ENCODE measurements around the gene YBX1. TPM values are rescaled to one million over a fixed set of nuclear protein-coding genes. Genes with fewer than 3 reads are reported as not detected.
"Not testable (repeated sequence)": the region's sequence is repeated elsewhere in the genome, so short reads cannot be mapped to it uniquely, and the experiment has no call there.

Gene YBX1
- total RNA-seq, 1 donor from 2014 or later, result 538 TPM

- Mint-ChIP-seq H3K9me3 (ENCODE audit: unreplicated experiment) (no peaks in the 10 kb centered on the region), H3K27me3 (ENCODE audit: unreplicated experiment) (no peaks in the 10 kb centered on the region), H3K36me3 (ENCODE audit: unreplicated experiment) (peaks cover 42% of the 10 kb centered on the region), H3K27ac (ENCODE audit: unreplicated experiment) (peak overlapping the region; percentile 3), H3K4me3 (ENCODE audit: unreplicated experiment) (no peak overlapping the region), H3K4me1 (ENCODE audit: unreplicated experiment) (peaks cover 37% of the 10 kb centered on the region)
- no peak for DNase-seq (ENCODE audit: extremely low spot score, unreplicated experiment)
- TF ChIP-seq, protein P1, sequence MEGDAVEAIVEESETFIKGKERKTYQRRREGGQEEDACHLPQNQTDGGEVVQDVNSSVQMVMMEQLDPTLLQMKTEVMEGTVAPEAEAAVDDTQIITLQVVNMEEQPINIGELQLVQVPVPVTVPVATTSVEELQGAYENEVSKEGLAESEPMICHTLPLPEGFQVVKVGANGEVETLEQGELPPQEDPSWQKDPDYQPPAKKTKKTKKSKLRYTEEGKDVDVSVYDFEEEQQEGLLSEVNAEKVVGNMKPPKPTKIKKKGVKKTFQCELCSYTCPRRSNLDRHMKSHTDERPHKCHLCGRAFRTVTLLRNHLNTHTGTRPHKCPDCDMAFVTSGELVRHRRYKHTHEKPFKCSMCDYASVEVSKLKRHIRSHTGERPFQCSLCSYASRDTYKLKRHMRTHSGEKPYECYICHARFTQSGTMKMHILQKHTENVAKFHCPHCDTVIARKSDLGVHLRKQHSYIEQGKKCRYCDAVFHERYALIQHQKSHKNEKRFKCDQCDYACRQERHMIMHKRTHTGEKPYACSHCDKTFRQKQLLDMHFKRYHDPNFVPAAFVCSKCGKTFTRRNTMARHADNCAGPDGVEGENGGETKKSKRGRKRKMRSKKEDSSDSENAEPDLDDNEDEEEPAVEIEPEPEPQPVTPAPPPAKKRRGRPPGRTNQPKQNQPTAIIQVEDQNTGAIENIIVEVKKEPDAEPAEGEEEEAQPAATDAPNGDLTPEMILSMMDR (IDR thresholded peaks at IDR 0.05), result no peak
These were observed 10.7 kb downstream of the YBX1 start for GRCh38 chr1:42692911-42693310.

DNA sequence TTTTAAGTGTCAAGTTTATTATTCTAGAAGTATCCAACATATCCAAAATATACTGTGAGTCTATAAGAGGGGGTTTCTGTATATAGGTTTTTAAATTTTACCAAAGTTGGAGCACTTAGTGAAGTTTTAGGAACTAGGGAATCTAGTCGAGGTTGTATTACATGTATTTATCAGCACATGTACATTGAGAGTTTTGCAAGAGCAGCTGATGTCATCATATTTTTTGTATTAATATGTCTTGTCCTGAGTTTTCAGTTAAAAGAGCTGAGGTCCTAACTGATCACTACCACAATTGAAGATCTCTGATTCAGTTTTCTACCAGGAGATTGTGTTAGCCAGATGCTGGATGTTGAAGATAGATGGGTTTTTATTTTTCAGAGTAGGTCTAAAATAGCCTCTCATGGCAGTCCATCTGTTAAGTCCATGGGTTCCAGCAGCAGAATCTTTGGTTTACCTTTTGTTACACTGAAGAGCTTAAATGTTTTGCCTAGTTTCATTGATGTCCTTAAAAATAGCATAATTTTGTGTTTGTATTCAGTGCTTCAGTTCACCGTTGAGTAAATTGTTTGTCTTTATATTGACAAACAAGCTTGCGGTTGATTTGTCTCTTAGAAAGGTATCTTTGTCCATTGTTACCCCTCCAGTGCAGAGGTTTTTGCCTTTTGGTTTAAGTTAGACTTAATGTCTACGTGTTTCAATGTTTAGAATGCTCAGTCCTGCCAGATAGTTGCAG is 16.0 kb downstream of the YBX1 start:
- H3K4me1 Mint-ChIP-seq (ENCODE audit: unreplicated experiment), result peaks cover 2% of the 10 kb centered on the region
- TF ChIP-seq, protein P1 (IDR thresholded peaks at IDR 0.05), result no peak
- DNase-seq (ENCODE audit: extremely low spot score, unreplicated experiment), result no peak
- H3K36me3 Mint-ChIP-seq (ENCODE audit: unreplicated experiment), result peaks cover 70% of the 10 kb centered on the region
- H3K4me3 Mint-ChIP-seq (ENCODE audit: unreplicated experiment), result no peak overlapping the region
- H3K9me3 Mint-ChIP-seq (ENCODE audit: unreplicated experiment), result no peaks in the 10 kb centered on the region
- H3K27ac Mint-ChIP-seq (ENCODE audit: unreplicated experiment), result no peak overlapping the region
- no peaks in the 10 kb centered on the region for H3K27me3 Mint-ChIP-seq (ENCODE audit: unreplicated experiment)

DNA sequence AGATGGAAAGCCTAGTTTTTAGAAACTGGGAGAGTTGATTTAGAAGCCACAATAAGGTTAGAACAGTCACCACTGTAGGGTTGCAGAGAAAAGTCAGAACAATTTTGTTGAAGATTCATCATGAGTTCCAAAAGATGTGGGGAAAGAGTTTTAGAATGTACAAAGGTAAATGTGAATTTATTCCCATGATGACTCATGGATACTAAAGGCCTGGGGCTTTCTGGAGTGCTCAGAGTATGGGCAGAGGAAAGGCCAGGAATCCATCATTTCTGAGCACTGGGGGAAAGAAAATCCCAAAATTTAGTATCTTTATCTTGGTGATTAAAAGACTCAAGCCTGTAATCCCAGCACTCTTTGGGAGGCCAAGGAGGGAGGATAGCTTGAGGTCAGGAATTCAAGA is 17.8 kb downstream of the YBX1 start:
- H3K27ac Mint-ChIP-seq (ENCODE audit: unreplicated experiment), result no peak overlapping the region
- DNase-seq (ENCODE audit: extremely low spot score, unreplicated experiment), result no peak
- no peaks in the 10 kb centered on the region for H3K9me3 Mint-ChIP-seq (ENCODE audit: unreplicated experiment)
- no peaks in the 10 kb centered on the region for H3K4me1 Mint-ChIP-seq (ENCODE audit: unreplicated experiment)
- H3K36me3 Mint-ChIP-seq (ENCODE audit: unreplicated experiment), result peaks cover 75% of the 10 kb centered on the region
- H3K27me3 Mint-ChIP-seq (ENCODE audit: unreplicated experiment), result no peaks in the 10 kb centered on the region
- H3K4me3 Mint-ChIP-seq (ENCODE audit: unreplicated experiment), result no peak overlapping the region
- TF ChIP-seq, protein P1 (IDR thresholded peaks at IDR 0.05), result no peak

- no peaks in the 10 kb centered on the region for H3K4me1 Mint-ChIP-seq (ENCODE audit: unreplicated experiment)
- DNase-seq (ENCODE audit: extremely low spot score, unreplicated experiment), result no peak
- peaks cover 64% of the 10 kb centered on the region for H3K36me3 Mint-ChIP-seq (ENCODE audit: unreplicated experiment)
- TF ChIP-seq, protein P1 (IDR thresholded peaks at IDR 0.05), result no peak
- H3K27me3 Mint-ChIP-seq (ENCODE audit: unreplicated experiment), result no peaks in the 10 kb centered on the region
- H3K27ac Mint-ChIP-seq (ENCODE audit: unreplicated experiment), result no peak overlapping the region
- no peak overlapping the region for H3K4me3 Mint-ChIP-seq (ENCODE audit: unreplicated experiment)
- H3K9me3 Mint-ChIP-seq (ENCODE audit: unreplicated experiment), result peaks cover 3% of the 10 kb centered on the region
These were observed 21.8 kb downstream of the YBX1 start for GRCh38 chr1:42703888-42704464.

GRCh38 chr1:42712808-42713207 is 30.6 kb downstream of the YBX1 start:
- H3K27me3 Mint-ChIP-seq (ENCODE audit: unreplicated experiment); H3K4me1 Mint-ChIP-seq (ENCODE audit: unreplicated experiment); DNase-seq (ENCODE audit: extremely low spot score, unreplicated experiment); H3K27ac Mint-ChIP-seq (ENCODE audit: unreplicated experiment); H3K4me3 Mint-ChIP-seq (ENCODE audit: unreplicated experiment): not testable (repeated sequence)
- Mint-ChIP-seq H3K36me3 (ENCODE audit: unreplicated experiment) (peaks cover 59% of the 10 kb centered on the region), H3K9me3 (ENCODE audit: unreplicated experiment) (peaks cover 24% of the 10 kb centered on the region)
